Colon (tissue), 2 donors: ENCODE data around the gene ARHGAP8.
"Not testable (repeated sequence)": the region's sequence is repeated elsewhere in the genome, so short reads cannot be mapped to it uniquely, and the experiment has no call there.

Experiments used
- FAIRE-seq: peaks from 2 replicates; lab custom pipeline; 2012; peaks lifted over from hg19 to GRCh38; lab: Jason Lieb, UNC
- donor health status: control.
- donor health status: control.

Gene ARHGAP8

DNA sequence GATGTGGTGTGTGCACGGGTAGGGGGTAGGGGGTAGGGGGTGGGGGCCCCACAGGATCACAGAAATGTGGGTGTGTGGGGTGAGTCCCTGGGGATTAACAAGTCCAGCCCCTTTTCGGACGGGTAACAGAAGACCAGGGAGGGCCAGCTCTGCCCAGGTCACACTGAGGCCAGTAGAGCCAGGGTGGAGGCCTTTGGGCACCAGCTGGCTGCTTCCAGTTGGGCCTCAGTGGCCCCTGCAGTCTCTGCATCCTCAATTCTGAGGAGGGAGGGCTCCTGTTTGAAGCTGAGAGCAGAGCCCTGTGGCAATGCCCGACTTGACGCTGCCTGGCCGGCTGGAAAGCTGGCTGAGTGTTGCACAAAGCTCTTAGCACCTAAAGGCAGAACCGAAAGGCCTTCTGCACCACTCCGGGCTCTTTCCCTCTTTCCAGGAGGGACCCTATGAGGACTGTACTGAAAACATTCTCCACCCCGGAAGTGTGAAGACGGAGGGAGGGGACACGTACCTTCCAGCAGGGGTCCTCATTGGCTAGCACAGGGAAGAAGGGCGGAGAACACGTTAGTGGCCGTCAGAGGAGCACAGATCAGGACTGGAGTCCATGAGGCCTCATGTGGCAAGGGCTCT lies 137.0 kb downstream of the ARHGAP8 start:
- no peak for FAIRE-seq

- no peak for FAIRE-seq
Observed at GRCh38 chr22:44890416-44891292, 138.3 kb downstream of the ARHGAP8 start.

DNA sequence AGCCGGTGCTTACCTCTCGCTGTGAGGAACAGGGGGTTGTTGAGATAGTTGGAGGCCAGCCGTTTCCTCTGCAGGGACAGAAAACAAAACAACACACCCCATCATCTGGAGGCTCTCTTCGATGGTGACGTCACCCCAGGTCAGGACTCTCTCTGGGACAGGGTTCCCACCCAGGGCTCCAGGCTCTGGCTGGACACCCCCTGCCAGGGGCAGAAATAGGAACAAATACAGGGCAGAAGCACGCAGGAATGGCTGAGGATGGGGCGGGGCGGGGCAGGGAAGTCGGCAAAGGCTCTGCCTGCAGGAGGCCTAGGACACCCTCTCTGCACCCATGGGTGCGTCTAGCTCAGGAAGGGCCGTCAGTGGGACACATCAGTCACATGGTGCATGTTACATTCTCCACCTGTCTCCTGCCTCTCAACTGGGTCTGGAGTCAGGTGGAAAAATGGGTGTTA lies 138.9 kb downstream of the ARHGAP8 start:
- FAIRE-seq, result no peak

- no peak for FAIRE-seq
Observed at GRCh38 chr22:44891791-44892190, 139.4 kb downstream of the ARHGAP8 start.

GRCh38 chr22:44892243-44892642 lies 139.9 kb downstream of the ARHGAP8 start:
- no peak for FAIRE-seq

- no peak for FAIRE-seq
Observed at GRCh38 chr22:44892803-44893730, 140.7 kb downstream of the ARHGAP8 start.

DNA sequence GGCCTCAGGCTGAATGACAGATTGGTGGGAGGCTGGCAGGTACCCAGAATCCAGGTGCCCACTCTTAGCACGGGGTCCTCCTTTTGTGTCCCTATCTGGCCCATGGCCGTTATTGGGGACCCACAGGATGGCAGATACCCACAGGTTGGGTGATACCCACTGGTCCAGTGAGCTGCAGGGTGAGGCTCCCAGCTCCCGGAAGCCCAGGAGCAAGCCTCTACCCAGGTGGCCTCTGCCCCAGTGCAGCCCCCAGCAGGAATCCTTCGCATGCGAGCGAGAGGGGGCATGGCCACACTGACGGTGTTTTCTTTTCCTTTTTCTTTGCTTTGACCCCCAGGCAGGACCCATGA lies 141.3 kb downstream of the ARHGAP8 start:
- no peak for FAIRE-seq

DNA sequence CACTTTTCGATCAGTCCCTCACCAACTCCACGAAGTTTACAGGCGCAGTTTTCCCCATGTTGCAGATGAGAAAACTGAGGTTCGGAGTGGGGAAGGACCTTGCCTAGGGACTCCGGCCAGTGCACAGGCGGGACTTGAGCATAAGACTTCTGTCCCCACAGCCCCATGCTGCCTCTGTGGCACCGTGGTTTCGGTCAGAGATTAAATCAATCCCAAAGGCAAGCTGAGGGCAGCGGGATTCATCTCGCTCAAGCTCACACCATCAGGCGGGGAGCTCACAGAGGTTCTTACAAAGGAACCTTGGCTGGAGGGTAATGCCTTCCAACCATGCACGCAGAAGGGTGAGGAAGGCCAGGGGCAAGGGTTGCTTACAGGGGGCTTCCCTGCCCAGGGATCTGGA lies 141.9 kb downstream of the ARHGAP8 start:
- FAIRE-seq, result no peak

DNA sequence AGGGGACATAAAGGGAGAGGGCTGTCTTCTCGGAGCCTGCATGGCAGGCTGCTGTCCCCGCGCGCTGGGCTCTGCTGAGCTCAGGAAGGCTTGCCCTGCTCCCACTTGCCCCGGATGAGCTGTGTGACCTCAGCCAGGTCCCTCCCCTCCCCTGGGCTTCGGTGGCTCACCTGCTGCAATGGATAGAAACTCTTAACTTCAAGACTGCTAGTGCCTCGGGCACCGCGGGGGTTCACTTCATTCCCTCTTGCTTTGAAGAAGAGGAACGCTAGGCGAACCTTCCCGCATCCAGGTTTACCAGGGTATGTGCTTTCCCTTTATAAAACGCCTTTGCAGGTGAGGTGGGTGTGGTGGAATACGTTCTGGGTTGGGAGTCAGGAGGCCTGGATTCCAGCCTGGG lies 142.4 kb downstream of the ARHGAP8 start:
- no peak for FAIRE-seq

DNA sequence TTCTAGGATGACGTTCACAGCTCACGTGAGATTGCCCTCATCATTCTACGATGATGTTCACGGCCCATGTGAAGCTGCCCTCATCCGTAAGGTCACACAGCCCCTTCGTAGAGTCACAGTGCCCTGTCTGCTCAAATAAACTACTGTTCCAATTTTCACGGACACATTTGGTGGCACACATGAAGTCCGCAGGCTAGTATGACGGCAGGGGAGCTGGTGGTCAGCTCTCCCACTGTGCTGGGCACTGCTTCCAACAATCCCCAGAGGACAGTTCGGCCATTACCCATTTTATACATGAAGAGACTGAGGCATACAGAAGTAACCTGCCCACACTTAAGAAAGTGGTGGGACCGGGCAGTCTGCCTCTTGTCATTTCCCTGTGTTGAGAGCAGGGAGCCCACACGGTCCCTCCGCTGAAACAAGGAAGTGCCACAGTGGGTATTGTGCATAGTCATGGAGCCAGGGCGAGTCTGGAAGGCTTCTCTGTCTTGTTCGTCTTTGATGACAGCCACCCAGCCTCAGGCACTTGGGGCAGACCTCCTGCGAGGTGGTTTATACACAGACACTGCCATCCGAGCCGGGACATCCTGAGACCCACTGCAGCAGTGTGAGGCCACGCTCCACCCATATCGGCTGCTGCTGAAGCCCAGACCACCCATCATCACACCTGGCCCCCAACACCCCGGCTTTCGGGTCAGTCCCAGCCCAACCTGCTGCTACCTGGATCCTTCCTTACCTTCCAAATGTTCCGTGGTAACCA lies 143.1 kb downstream of the ARHGAP8 start:
- no peak for FAIRE-seq

DNA sequence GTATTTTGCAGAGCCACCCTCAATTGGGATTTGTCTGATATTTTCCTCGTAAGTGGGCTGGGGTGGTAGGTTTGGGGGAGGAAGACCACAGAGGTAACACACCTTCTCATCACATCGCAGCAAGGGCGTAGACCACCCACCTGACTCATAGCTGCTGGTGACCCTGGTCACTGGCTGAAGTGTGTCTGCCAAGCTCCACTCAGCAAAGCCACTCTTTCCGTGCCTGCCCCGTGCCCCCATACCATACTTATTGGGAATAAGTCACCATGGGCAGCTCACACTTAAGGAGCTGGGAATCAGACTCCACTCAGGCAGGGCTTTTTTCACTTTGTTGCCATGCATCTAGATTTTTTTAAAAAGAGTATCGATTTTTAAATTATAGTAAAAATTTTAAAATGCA lies 145.9 kb downstream of the ARHGAP8 start:
- FAIRE-seq, result no peak

- no peak for FAIRE-seq
Observed at GRCh38 chr22:44901301-44901700, 148.9 kb downstream of the ARHGAP8 start.

- not testable (repeated sequence) for FAIRE-seq
Observed at GRCh38 chr22:44903164-44903563, 150.8 kb downstream of the ARHGAP8 start.

DNA sequence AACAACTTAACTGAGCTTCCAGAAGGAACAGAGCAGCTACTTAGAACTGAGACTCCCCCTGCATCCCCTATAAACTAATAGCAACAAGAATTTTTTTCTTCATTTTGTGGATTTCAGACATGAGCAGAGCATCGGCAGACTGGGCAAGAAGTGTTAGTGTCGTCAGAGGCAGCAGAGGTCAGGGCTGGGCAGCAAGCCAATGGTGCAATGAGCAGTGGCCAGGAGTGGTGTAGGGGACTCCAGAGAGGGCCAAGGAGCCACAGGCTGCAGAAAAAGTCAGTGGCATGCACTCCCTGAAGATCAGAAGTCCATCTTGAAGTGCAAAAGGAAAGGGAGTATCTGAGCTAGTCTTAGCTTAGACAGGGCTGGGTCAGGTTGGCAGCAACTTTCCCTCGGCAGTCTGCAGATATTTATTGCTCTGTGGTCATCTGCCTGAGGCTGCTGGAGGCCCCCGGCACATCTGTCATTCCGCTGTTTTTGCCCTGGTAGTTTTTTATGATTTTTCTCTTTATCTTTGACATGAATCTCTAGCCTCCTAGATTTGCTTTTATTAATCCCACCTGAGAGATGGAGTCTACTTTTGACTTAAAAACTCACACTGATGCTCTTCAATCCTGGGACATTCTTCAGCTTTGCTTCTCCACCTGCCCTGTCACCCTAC lies 152.2 kb downstream of the ARHGAP8 start:
- not testable (repeated sequence) for FAIRE-seq

DNA sequence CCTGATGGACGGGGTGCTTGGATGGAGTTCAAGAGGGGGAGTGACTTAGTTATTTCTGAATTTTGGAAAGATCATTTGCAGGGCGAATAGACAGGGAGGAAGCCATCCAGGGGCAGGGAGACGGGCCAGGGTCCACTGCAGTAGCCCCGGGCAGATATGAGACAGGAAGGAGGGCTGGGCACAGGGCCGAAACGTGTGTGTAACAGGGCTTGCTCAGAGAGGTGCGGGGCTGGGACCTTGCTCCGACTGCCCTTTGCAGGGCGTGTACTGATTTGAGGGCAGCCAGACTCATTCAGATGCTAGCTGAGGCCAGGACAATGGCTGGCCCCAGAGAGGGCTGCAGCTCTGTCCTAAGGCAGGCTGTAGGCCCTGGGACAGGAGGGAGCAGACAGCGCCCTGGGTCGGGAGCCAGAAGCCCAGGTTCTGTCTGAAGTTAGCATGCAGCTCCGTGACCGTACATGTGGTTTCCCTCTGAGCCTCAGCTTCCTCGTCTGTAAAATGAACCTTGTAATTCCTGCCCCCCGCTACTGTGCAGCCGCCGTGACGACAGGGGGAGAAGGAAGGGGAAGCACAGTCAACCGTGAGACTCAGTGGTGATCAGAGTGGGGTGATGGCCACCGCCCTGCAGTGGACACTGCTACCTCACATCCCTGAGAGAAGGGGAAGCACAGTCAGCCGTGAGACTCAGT lies 154.0 kb downstream of the ARHGAP8 start:
- FAIRE-seq, result no peak

DNA sequence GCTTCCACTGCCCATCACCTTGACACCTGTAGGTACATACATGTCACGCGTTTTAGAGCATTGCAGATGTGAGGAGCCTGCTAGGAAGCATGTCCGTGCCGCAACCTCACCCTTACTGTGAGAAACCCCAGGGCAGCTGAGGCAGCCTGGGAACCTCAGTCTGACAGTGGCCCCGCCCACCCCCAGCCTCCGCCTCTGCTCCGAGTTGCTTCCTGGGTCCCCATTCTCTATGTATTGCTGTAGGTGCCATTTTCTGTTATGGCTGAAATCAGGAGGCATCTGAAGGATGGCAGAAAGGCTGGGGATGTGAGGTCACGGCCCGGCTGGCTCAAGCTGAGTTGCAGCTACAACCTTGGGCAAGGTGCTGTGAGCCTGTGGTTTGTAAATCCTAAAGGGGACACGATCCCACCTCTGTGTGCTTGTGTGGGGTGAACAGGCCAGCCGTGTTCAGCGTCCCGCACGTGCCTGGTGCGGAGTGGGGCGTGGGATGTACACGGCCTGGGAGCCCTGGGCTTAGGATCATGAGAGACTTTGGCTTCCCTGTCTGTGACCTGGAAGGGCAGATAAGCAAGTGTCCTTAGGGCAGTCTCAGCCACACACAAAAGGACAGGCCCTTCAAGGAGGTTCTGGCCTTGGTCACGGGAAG lies 154.7 kb downstream of the ARHGAP8 start:
- FAIRE-seq, result no peak

DNA sequence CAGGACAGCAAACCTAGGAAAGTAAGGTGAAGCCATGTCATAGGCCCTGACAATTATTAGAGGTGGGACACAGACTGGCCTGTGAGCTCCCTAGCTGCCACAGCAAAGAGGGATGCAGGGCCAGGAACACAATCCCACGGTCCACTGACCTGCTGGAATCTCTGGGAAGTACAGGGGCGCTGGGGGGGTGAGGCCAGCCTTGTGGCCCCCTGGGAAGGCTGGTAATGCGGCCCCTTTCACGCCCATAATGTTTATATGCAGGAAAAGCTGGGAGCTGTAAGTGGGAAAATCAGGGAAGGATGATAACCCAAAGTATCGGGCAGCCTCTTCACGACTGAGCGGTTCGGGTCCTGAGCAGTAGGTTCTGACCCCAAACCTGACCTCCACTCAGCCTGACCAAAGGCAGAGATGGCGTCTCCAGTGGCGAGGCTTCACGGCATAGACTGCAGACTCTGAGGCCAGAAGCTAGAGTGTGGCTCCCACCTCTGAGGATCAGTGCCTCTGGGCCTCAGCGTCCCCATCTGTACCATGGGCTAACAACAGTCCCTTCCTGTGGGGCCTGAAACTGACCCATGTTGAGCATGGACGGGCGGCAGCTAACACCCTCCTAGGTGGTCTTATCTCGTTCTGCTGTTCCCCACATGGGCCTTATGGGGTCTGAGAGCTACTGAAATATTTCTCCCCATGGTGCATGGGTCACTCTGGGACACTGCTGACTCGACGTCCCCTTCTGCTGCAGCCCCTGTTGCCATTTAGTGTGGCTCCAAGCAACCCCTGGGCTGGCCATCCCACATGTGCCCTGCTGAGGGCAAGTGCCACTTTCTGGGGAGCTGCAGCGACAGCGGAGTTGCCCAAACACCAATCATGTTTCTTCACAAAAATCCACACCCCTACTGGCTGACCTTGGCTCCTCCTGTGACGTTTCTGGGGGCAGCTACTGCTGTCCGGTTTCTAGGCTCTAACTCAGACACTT lies 155.7 kb downstream of the ARHGAP8 start:
- no peak for FAIRE-seq

GRCh38 chr22:44909241-44909640 lies 156.9 kb downstream of the ARHGAP8 start:
- no peak for FAIRE-seq
